Memory B cell (primary cell): Measurements from ENCODE around the gene CDK14.

Source experiments
- ATAC-seq: fragments of 150-1000 bp; cut with Tn5 transposase; 2 replicates; pipeline ENCODE4 v1.10.0; 2021; ENCODE audit warnings: low read depth, mild to moderate bottlenecking, moderate library complexity
- DNase-seq, 2 donors: peaks; one replicate each; pipeline ENCODE4 v3.0.0; 2022; ENCODE audit warnings: low spot score in 2 of 2
- H3K27ac Mint-ChIP-seq: one replicate; pipeline ENCODE4 v1.8.0; 2022; ENCODE audit warnings: mild to moderate bottlenecking, moderate library complexity, mixed read lengths
- H3K27me3 Mint-ChIP-seq: one replicate; pipeline ENCODE4 v1.8.0; 2022; ENCODE audit warnings: mixed read lengths
- H3K36me3 Mint-ChIP-seq: one replicate; pipeline ENCODE4 v1.8.0; 2022; ENCODE audit warnings: mild to moderate bottlenecking, mixed read lengths
- H3K4me1 Mint-ChIP-seq: one replicate; pipeline ENCODE4 v1.8.0; 2022; ENCODE audit warnings: mixed read lengths
- H3K4me3 Mint-ChIP-seq: one replicate; pipeline ENCODE4 v1.8.0; 2022; ENCODE audit warnings: mild to moderate bottlenecking, moderate library complexity, mixed read lengths
- H3K9me3 Mint-ChIP-seq: one replicate; pipeline ENCODE4 v1.8.0; 2022; ENCODE audit warnings: mixed read lengths

The CDK14 gene

GRCh38 chr7:90605055-90605454 is 8.9 kb downstream of the CDK14 start:
- Mint-ChIP-seq H3K27ac (no peak overlapping the region), H3K9me3 (no peaks in the 10 kb centered on the region), H3K36me3 (peaks cover 3% of the 10 kb centered on the region)

GRCh38 chr7:90607196-90607595 is 11.1 kb downstream of the CDK14 start:
- peaks cover 22% of the 10 kb centered on the region for H3K4me1 Mint-ChIP-seq
- ATAC-seq (no peak), DNase-seq (no peak)
- no peaks in the 10 kb centered on the region for H3K27me3 Mint-ChIP-seq
- H3K4me3 Mint-ChIP-seq, result no peak overlapping the region
- no peak overlapping the region for H3K27ac Mint-ChIP-seq
- H3K36me3 Mint-ChIP-seq, result peaks cover 8% of the 10 kb centered on the region
- H3K9me3 Mint-ChIP-seq, result no peaks in the 10 kb centered on the region

More at GRCh38 chr7:90605055-90605454, 8.9 kb downstream of the CDK14 start:
- ATAC-seq (peak; percentile 62), DNase-seq (no peak)
- Mint-ChIP-seq H3K4me1 (peaks cover 24% of the 10 kb centered on the region), H3K27me3 (no peaks in the 10 kb centered on the region), H3K4me3 (no peak overlapping the region)

- peaks cover 8% of the 10 kb centered on the region for H3K36me3 Mint-ChIP-seq
- peaks cover 24% of the 10 kb centered on the region for H3K4me1 Mint-ChIP-seq
- no peak overlapping the region for H3K27ac Mint-ChIP-seq
- DNase-seq (no peak), ATAC-seq (no peak)
- H3K27me3 Mint-ChIP-seq, result no peaks in the 10 kb centered on the region
- no peaks in the 10 kb centered on the region for H3K9me3 Mint-ChIP-seq
- H3K4me3 Mint-ChIP-seq, result no peak overlapping the region
These were observed 14.0 kb downstream of the CDK14 start for GRCh38 chr7:90610105-90610504.

- no peak for ATAC-seq
- H3K27ac Mint-ChIP-seq, result no peak overlapping the region
- DNase-seq, result no peak
- no peaks in the 10 kb centered on the region for H3K27me3 Mint-ChIP-seq
- H3K4me3 Mint-ChIP-seq, result no peak overlapping the region
- no peaks in the 10 kb centered on the region for H3K9me3 Mint-ChIP-seq
- H3K4me1 Mint-ChIP-seq, result peaks cover 17% of the 10 kb centered on the region
- peaks cover 6% of the 10 kb centered on the region for H3K36me3 Mint-ChIP-seq
These were observed 15.0 kb downstream of the CDK14 start for GRCh38 chr7:90611115-90611514.

- ATAC-seq (peak; percentile 66), DNase-seq (no peak)
- Mint-ChIP-seq H3K27me3 (no peaks in the 10 kb centered on the region), H3K4me3 (peak overlapping the region; percentile 46), H3K27ac (peak overlapping the region; percentile 81), H3K36me3 (peaks cover 6% of the 10 kb centered on the region), H3K4me1 (peaks cover 26% of the 10 kb centered on the region), H3K9me3 (no peaks in the 10 kb centered on the region)
These were observed 17.0 kb downstream of the CDK14 start for GRCh38 chr7:90613088-90613498.

GRCh38 chr7:90617442-90617841 is 21.3 kb downstream of the CDK14 start:
- no peaks in the 10 kb centered on the region for H3K27me3 Mint-ChIP-seq
- H3K36me3 Mint-ChIP-seq, result no peaks in the 10 kb centered on the region
- DNase-seq (no peak), ATAC-seq (no peak)
- no peak overlapping the region for H3K4me3 Mint-ChIP-seq
- H3K27ac Mint-ChIP-seq, result no peak overlapping the region
- no peaks in the 10 kb centered on the region for H3K9me3 Mint-ChIP-seq
- H3K4me1 Mint-ChIP-seq, result peaks cover 24% of the 10 kb centered on the region

GRCh38 chr7:90618876-90619275 is 22.8 kb downstream of the CDK14 start:
- no peaks in the 10 kb centered on the region for H3K27me3 Mint-ChIP-seq
- no peak overlapping the region for H3K27ac Mint-ChIP-seq
- ATAC-seq (no peak), DNase-seq (no peak)
- no peaks in the 10 kb centered on the region for H3K36me3 Mint-ChIP-seq
- no peak overlapping the region for H3K4me3 Mint-ChIP-seq
- H3K9me3 Mint-ChIP-seq, result no peaks in the 10 kb centered on the region
- peaks cover 16% of the 10 kb centered on the region for H3K4me1 Mint-ChIP-seq

GRCh38 chr7:90621125-90621746 is 25.1 kb downstream of the CDK14 start:
- ATAC-seq (peak; percentile 55), DNase-seq (no peak)
- H3K36me3 Mint-ChIP-seq, result no peaks in the 10 kb centered on the region
- no peaks in the 10 kb centered on the region for H3K27me3 Mint-ChIP-seq
- no peak overlapping the region for H3K4me3 Mint-ChIP-seq
- peaks cover 20% of the 10 kb centered on the region for H3K4me1 Mint-ChIP-seq
- H3K27ac Mint-ChIP-seq, result peak overlapping the region; percentile 6
- no peaks in the 10 kb centered on the region for H3K9me3 Mint-ChIP-seq

- ATAC-seq, result no peak
- no peaks in the 10 kb centered on the region for H3K36me3 Mint-ChIP-seq
- no peaks in the 10 kb centered on the region for H3K9me3 Mint-ChIP-seq
- H3K27ac Mint-ChIP-seq, result peak overlapping the region; percentile 6
- H3K4me3 Mint-ChIP-seq, result no peak overlapping the region
- no peak for DNase-seq
- H3K4me1 Mint-ChIP-seq, result peaks cover 20% of the 10 kb centered on the region
- no peaks in the 10 kb centered on the region for H3K27me3 Mint-ChIP-seq
These were observed 25.6 kb downstream of the CDK14 start for GRCh38 chr7:90621747-90622140.

- no peaks in the 10 kb centered on the region for H3K27me3 Mint-ChIP-seq
- no peaks in the 10 kb centered on the region for H3K36me3 Mint-ChIP-seq
- H3K4me3 Mint-ChIP-seq, result no peak overlapping the region
- H3K4me1 Mint-ChIP-seq, result peaks cover 12% of the 10 kb centered on the region
- DNase-seq (no peak), ATAC-seq (no peak)
- H3K9me3 Mint-ChIP-seq, result no peaks in the 10 kb centered on the region
- no peak overlapping the region for H3K27ac Mint-ChIP-seq
These were observed 26.5 kb downstream of the CDK14 start for GRCh38 chr7:90622670-90623069.

- DNase-seq, result no peak
- peaks cover 14% of the 10 kb centered on the region for H3K4me1 Mint-ChIP-seq
- H3K4me3 Mint-ChIP-seq, result no peak overlapping the region
- H3K9me3 Mint-ChIP-seq, result no peaks in the 10 kb centered on the region
- H3K36me3 Mint-ChIP-seq, result no peaks in the 10 kb centered on the region
- no peak for ATAC-seq
- peak overlapping the region; percentile 35 for H3K27ac Mint-ChIP-seq
- no peaks in the 10 kb centered on the region for H3K27me3 Mint-ChIP-seq
These were observed 28.2 kb downstream of the CDK14 start for GRCh38 chr7:90624225-90624911.

- no peaks in the 10 kb centered on the region for H3K27me3 Mint-ChIP-seq
- DNase-seq (no peak), ATAC-seq (no peak)
- no peaks in the 10 kb centered on the region for H3K9me3 Mint-ChIP-seq
- peaks cover 14% of the 10 kb centered on the region for H3K4me1 Mint-ChIP-seq
- no peaks in the 10 kb centered on the region for H3K36me3 Mint-ChIP-seq
- H3K27ac Mint-ChIP-seq, result peak overlapping the region; percentile 35
- H3K4me3 Mint-ChIP-seq, result no peak overlapping the region
These were observed 28.9 kb downstream of the CDK14 start for GRCh38 chr7:90625051-90625450.

GRCh38 chr7:90625562-90625961 is 29.4 kb downstream of the CDK14 start:
- no peak overlapping the region for H3K4me3 Mint-ChIP-seq
- no peak overlapping the region for H3K27ac Mint-ChIP-seq
- H3K36me3 Mint-ChIP-seq, result no peaks in the 10 kb centered on the region
- no peaks in the 10 kb centered on the region for H3K27me3 Mint-ChIP-seq
- DNase-seq (no peak), ATAC-seq (no peak)
- peaks cover 14% of the 10 kb centered on the region for H3K4me1 Mint-ChIP-seq
- no peaks in the 10 kb centered on the region for H3K9me3 Mint-ChIP-seq

- Mint-ChIP-seq H3K27me3 (no peaks in the 10 kb centered on the region), H3K4me3 (no peak overlapping the region), H3K27ac (no peak overlapping the region), H3K9me3 (no peaks in the 10 kb centered on the region), H3K4me1 (peaks cover 16% of the 10 kb centered on the region), H3K36me3 (peaks cover under 1% of the 10 kb centered on the region)
- DNase-seq, result no peak
- no peak for ATAC-seq
These were observed 29.9 kb downstream of the CDK14 start for GRCh38 chr7:90626013-90626412.
